Measurements from ENCODE around the gene NPAS3.

The NPAS3 gene

GRCh38 chr14:33610121-33610520, 671.4 kb downstream of the NPAS3 start:
- no peaks in the 10 kb centered on the region for H4K20me1 ChIP-seq (ENCODE audit: insufficient read depth, low read length)
- TF ChIP-seq, protein P1, sequence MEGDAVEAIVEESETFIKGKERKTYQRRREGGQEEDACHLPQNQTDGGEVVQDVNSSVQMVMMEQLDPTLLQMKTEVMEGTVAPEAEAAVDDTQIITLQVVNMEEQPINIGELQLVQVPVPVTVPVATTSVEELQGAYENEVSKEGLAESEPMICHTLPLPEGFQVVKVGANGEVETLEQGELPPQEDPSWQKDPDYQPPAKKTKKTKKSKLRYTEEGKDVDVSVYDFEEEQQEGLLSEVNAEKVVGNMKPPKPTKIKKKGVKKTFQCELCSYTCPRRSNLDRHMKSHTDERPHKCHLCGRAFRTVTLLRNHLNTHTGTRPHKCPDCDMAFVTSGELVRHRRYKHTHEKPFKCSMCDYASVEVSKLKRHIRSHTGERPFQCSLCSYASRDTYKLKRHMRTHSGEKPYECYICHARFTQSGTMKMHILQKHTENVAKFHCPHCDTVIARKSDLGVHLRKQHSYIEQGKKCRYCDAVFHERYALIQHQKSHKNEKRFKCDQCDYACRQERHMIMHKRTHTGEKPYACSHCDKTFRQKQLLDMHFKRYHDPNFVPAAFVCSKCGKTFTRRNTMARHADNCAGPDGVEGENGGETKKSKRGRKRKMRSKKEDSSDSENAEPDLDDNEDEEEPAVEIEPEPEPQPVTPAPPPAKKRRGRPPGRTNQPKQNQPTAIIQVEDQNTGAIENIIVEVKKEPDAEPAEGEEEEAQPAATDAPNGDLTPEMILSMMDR (IDR thresholded peaks at IDR 0.05; ENCODE audit: borderline replicate concordance, extremely low read depth, low read length, poor library complexity, severe bottlenecking), result no peak
- TF ChIP-seq EZH2 (IDR thresholded peaks at IDR 0.05; ENCODE audit: borderline replicate concordance, low read depth, low read length, severe bottlenecking), result no peak
- no peak overlapping the region for H2AFZ ChIP-seq (ENCODE audit: low read depth, low read length)
- no peaks in the 10 kb centered on the region for H3K79me2 ChIP-seq (ENCODE audit: insufficient read depth, low read length)
- no peak for ATAC-seq (ENCODE audit: insufficient read depth, low read depth)
- no peak overlapping the region for H3K27ac ChIP-seq (ENCODE audit: low read length)
- no peak for DNase-seq
- no peak overlapping the region for H3K4me2 ChIP-seq (ENCODE audit: insufficient read depth, low read length)
- H3K36me3 ChIP-seq (ENCODE audit: insufficient read depth, low read length), result no peaks in the 10 kb centered on the region
- no peak overlapping the region for H3K4me3 ChIP-seq (ENCODE audit: low read depth in 1 of 2, low read length in 2 of 2)
- H3K9me3 ChIP-seq (ENCODE audit: insufficient read depth, low read length, severe bottlenecking), result no peaks in the 10 kb centered on the region
- H3K4me1 ChIP-seq (ENCODE audit: insufficient read depth, low read length), result no peaks in the 10 kb centered on the region
- no peak overlapping the region for H3K9ac ChIP-seq (ENCODE audit: low read depth, low read length)
- H3K27me3 ChIP-seq (ENCODE audit: insufficient read depth, low read length, poor library complexity), result peaks cover 16% of the 10 kb centered on the region

- Histone ChIP-seq H2AFZ (ENCODE audit: low read depth, low read length) (no peak overlapping the region), H3K4me2 (ENCODE audit: insufficient read depth, low read length) (no peak overlapping the region)
These were observed 672.9 kb downstream of the NPAS3 start for GRCh38 chr14:33611405-33612196.

DNA sequence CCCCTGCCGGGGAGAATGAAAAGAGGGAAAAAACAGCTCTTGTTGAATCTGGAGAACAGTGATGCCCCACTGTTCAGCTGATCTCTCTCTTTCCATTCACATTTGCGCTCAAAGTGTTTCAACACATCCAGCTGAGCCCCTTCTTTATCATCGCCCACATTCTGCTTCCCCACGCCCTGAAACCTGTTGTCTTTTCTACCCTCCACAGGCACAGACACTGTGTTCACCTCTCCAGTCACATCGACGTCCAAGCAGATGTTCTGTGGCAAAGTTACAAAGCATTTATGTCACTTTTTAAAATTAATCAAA, 673.5 kb downstream of the NPAS3 start:
- Histone ChIP-seq H3K9me3 (ENCODE audit: insufficient read depth, low read length, severe bottlenecking) (no peaks in the 10 kb centered on the region), H3K36me3 (ENCODE audit: insufficient read depth, low read length) (no peaks in the 10 kb centered on the region), H3K4me2 (ENCODE audit: insufficient read depth, low read length) (no peak overlapping the region), H3K4me3 (ENCODE audit: low read depth in 1 of 2, low read length in 2 of 2) (no peak overlapping the region), H3K27me3 (ENCODE audit: insufficient read depth, low read length, poor library complexity) (peaks cover 26% of the 10 kb centered on the region), H2AFZ (ENCODE audit: low read depth, low read length) (no peak overlapping the region), H3K27ac (ENCODE audit: low read length) (no peak overlapping the region), H4K20me1 (ENCODE audit: insufficient read depth, low read length) (no peaks in the 10 kb centered on the region), H3K4me1 (ENCODE audit: insufficient read depth, low read length) (no peaks in the 10 kb centered on the region), H3K79me2 (ENCODE audit: insufficient read depth, low read length) (no peaks in the 10 kb centered on the region), H3K9ac (ENCODE audit: low read depth, low read length) (no peak overlapping the region)
- no peak for ATAC-seq (ENCODE audit: insufficient read depth, low read depth)
- TF ChIP-seq EZH2 (IDR thresholded peaks at IDR 0.05; ENCODE audit: borderline replicate concordance, low read depth, low read length, severe bottlenecking), result no peak
- TF ChIP-seq, protein P1 (IDR thresholded peaks at IDR 0.05; ENCODE audit: borderline replicate concordance, extremely low read depth, low read length, poor library complexity, severe bottlenecking), result no peak
- no peak for DNase-seq

More at GRCh38 chr14:33611405-33612196, 672.9 kb downstream of the NPAS3 start:
- H3K79me2 ChIP-seq (ENCODE audit: insufficient read depth, low read length), result no peaks in the 10 kb centered on the region
- no peaks in the 10 kb centered on the region for H3K4me1 ChIP-seq (ENCODE audit: insufficient read depth, low read length)
- no peaks in the 10 kb centered on the region for H4K20me1 ChIP-seq (ENCODE audit: insufficient read depth, low read length)
- no peak for ATAC-seq (ENCODE audit: insufficient read depth, low read depth)
- H3K27ac ChIP-seq (ENCODE audit: low read length), result no peak overlapping the region
- H3K9ac ChIP-seq (ENCODE audit: low read depth, low read length), result no peak overlapping the region
- TF ChIP-seq, protein P1 (IDR thresholded peaks at IDR 0.05; ENCODE audit: borderline replicate concordance, extremely low read depth, low read length, poor library complexity, severe bottlenecking), result no peak
- TF ChIP-seq EZH2 (IDR thresholded peaks at IDR 0.05; ENCODE audit: borderline replicate concordance, low read depth, low read length, severe bottlenecking), result no peak
- DNase-seq, result no peak
- no peaks in the 10 kb centered on the region for H3K9me3 ChIP-seq (ENCODE audit: insufficient read depth, low read length, severe bottlenecking)
- no peaks in the 10 kb centered on the region for H3K36me3 ChIP-seq (ENCODE audit: insufficient read depth, low read length)
- peaks cover 26% of the 10 kb centered on the region for H3K27me3 ChIP-seq (ENCODE audit: insufficient read depth, low read length, poor library complexity)
- no peak overlapping the region for H3K4me3 ChIP-seq (ENCODE audit: low read depth in 1 of 2, low read length in 2 of 2)

Data from DND-41 (cell line).